Measurements from ENCODE around the gene NUDT1. TPM values are rescaled to one million over a fixed set of nuclear protein-coding genes. Genes with fewer than 3 reads are reported as not detected.

The NUDT1 gene
- total RNA-seq, 4 donors from 2014 or later = 12.9 to 37.6 (median 26.6) TPM

DNA sequence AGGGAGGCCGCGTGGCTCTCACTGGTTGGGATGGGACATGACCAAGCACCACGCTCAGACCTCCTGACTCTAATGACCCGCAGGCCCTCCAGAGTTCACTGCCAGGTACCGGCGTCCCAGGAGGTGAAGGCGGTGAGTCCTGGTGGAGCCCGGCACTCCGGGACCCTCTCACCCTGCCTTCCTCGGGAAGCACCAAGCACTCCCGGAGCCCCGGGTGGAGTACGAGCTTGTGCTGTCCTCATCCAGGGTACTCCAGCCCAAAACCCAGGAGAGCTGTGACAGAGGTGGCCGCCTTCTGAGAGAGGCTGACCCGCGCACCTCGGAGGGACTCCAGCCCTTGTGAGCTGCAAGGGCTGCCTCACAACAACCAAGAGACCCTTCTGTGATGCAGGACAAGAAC, 18.7 kb upstream of the NUDT1 start:
- TF ChIP-seq POLR2A (IDR thresholded peaks at IDR 0.05) = no peak
- TF ChIP-seq, protein P1, sequence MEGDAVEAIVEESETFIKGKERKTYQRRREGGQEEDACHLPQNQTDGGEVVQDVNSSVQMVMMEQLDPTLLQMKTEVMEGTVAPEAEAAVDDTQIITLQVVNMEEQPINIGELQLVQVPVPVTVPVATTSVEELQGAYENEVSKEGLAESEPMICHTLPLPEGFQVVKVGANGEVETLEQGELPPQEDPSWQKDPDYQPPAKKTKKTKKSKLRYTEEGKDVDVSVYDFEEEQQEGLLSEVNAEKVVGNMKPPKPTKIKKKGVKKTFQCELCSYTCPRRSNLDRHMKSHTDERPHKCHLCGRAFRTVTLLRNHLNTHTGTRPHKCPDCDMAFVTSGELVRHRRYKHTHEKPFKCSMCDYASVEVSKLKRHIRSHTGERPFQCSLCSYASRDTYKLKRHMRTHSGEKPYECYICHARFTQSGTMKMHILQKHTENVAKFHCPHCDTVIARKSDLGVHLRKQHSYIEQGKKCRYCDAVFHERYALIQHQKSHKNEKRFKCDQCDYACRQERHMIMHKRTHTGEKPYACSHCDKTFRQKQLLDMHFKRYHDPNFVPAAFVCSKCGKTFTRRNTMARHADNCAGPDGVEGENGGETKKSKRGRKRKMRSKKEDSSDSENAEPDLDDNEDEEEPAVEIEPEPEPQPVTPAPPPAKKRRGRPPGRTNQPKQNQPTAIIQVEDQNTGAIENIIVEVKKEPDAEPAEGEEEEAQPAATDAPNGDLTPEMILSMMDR (IDR thresholded peaks at IDR 0.05) = no peak
- TF ChIP-seq EP300 (IDR thresholded peaks at IDR 0.05) = no peak
- WGBS, 2 donors = 95 to 97% methylated on average over 10 to 14 of the region's 17 CpGs
- Histone ChIP-seq H3K4me3 (no peak overlapping the region), H3K27me3 (no peaks in the 10 kb centered on the region), H3K4me1 (peaks cover 0 to 7% (median 0%) of the 10 kb centered on the region in 4 donors), H3K9me3 (no peaks in the 10 kb centered on the region), H3K36me3 (peaks cover 0 to 100% (median 0%) of the 10 kb centered on the region in 3 donors), H3K27ac (no peak overlapping the region)
- DNase-seq (ENCODE audit: low spot score in 2 of 2) = no peak

- Histone ChIP-seq H3K36me3 (peaks cover 0 to 100% (median 0%) of the 10 kb centered on the region in 3 donors), H3K27ac (no peak overlapping the region)
Measured at GRCh38 chr7:2224491-2224928, 17.5 kb upstream of the NUDT1 start.

DNA sequence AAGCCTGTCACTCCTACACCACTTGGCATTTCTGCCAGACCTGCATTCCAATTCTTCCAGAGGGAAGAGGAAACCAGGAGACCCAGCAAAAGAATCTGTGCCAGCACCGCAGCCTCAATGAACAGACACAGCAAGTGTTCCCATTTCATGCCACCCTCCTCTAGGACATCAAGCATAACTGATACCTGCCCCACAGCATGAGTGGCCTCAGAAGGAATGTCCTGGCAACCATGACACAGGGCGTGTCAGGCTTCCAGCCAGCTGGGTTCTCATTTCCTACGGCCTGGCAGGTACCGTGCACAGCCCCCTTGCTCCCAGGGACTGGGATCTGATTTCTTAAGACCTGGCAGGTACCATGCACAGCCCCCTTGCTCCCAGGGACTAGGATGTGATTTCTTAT, 17.1 kb upstream of the NUDT1 start:
- H3K27me3 ChIP-seq = no peaks in the 10 kb centered on the region
- H3K9me3 ChIP-seq = no peaks in the 10 kb centered on the region
- no peak overlapping the region for H3K4me3 ChIP-seq
- peaks cover 0 to 12% (median 0%) of the 10 kb centered on the region in 4 donors for H3K4me1 ChIP-seq
- DNase-seq (ENCODE audit: low spot score in 2 of 2) = no peak
- TF ChIP-seq, protein P1 (IDR thresholded peaks at IDR 0.05) = no peak
- TF ChIP-seq EP300 (IDR thresholded peaks at IDR 0.05) (no peak), POLR2A (IDR thresholded peaks at IDR 0.05) (no peak)
- H3K36me3 ChIP-seq = peaks cover 0 to 100% (median 0%) of the 10 kb centered on the region in 3 donors
- 63 to 92% methylated on average over 4 of the region's 4 CpGs for WGBS, 2 donors
- H3K27ac ChIP-seq = no peak overlapping the region

More at GRCh38 chr7:2224491-2224928, 17.5 kb upstream of the NUDT1 start:
- Histone ChIP-seq H3K9me3 (no peaks in the 10 kb centered on the region), H3K4me1 (peaks cover 0 to 8% (median 0%) of the 10 kb centered on the region in 4 donors), H3K4me3 (no peak overlapping the region), H3K27me3 (no peaks in the 10 kb centered on the region)
- no peak for DNase-seq (ENCODE audit: low spot score in 2 of 2)
- no peak for TF ChIP-seq EP300 (IDR thresholded peaks at IDR 0.05)
- TF ChIP-seq, protein P1 (IDR thresholded peaks at IDR 0.05) = no peak
- no peak for TF ChIP-seq POLR2A (IDR thresholded peaks at IDR 0.05)
- WGBS, 2 donors = 65 to 68% methylated on average over 6 to 13 of the region's 13 CpGs

GRCh38 chr7:2225336-2225735, 16.7 kb upstream of the NUDT1 start:
- H3K4me1 ChIP-seq = peaks cover 0 to 16% (median 0%) of the 10 kb centered on the region in 4 donors
- DNase-seq (ENCODE audit: low spot score in 2 of 2) = no peak
- H3K27ac ChIP-seq = no peak overlapping the region
- H3K27me3 ChIP-seq = no peaks in the 10 kb centered on the region
- H3K9me3 ChIP-seq = no peaks in the 10 kb centered on the region
- H3K4me3 ChIP-seq = no peak overlapping the region
- no peak for TF ChIP-seq POLR2A (IDR thresholded peaks at IDR 0.05)
- TF ChIP-seq, protein P1 (IDR thresholded peaks at IDR 0.05) = no peak
- no peak for TF ChIP-seq EP300 (IDR thresholded peaks at IDR 0.05)
- 92 to 93% methylated on average over 14 of the region's 14 CpGs for WGBS, 2 donors
- peaks cover 0 to 100% (median 0%) of the 10 kb centered on the region in 3 donors for H3K36me3 ChIP-seq

DNA sequence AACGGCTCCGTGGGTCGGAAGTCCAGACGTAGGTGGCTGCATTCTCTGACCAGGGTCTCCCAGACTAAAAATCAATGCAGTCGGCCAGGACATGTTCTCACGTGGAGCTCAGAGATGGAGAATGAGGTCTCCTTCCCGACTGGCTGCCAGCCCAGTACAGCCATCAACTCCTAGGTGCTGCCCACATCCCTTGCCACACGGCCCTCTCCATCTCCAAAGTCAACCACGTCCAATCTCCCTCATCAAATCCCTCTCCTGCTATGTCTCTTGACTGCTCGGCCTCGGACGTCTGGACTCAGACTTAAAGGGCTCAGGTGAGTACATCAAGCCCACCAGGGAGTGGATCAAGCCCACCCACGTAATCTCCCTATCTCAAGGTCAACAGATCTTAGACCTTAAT, 16.2 kb upstream of the NUDT1 start:
- H3K4me3 ChIP-seq = no peak overlapping the region
- H3K36me3 ChIP-seq = peaks cover 0 to 95% (median 0%) of the 10 kb centered on the region in 3 donors
- TF ChIP-seq POLR2A (IDR thresholded peaks at IDR 0.05) (no peak), EP300 (IDR thresholded peaks at IDR 0.05) (no peak)
- H3K4me1 ChIP-seq = peaks cover 0 to 21% (median 1%) of the 10 kb centered on the region in 4 donors
- whole genome bisulfite sequencing, 2 donors = 95 to 96% methylated on average over 13 of the region's 13 CpGs
- DNase-seq (ENCODE audit: low spot score in 2 of 2) = no peak
- no peaks in the 10 kb centered on the region for H3K27me3 ChIP-seq
- H3K27ac ChIP-seq = no peak overlapping the region
- H3K9me3 ChIP-seq = no peaks in the 10 kb centered on the region
